Neuron (in vitro differentiated cells): ENCODE results near the gene TNFRSF8.

ENCODE experiments used
- H2AFZ ChIP-seq: one replicate; pipeline ENCODE4 v1.6.1; 2013; ENCODE audit warnings: low read depth, mild to moderate bottlenecking, inconsistent platforms, low read length, moderate library complexity
- H3K27me3 ChIP-seq: one replicate; pipeline ENCODE4 v1.6.1; 2013; ENCODE audit warnings: low read length; ENCODE audit not compliant: insufficient read depth
- H3K36me3 ChIP-seq: one replicate; pipeline ENCODE4 v1.6.1; 2013; ENCODE audit warnings: low read length; ENCODE audit not compliant: insufficient read depth
- H3K4me1 ChIP-seq: one replicate; pipeline ENCODE4 v1.6.1; 2013; ENCODE audit warnings: low read length; ENCODE audit not compliant: insufficient read depth
- H3K4me3 ChIP-seq: 2 replicates; pipeline ENCODE4 v1.5.1; 2013; ENCODE audit warnings: mild to moderate bottlenecking, low read length, moderate library complexity
- H3K9me3 ChIP-seq: one replicate; pipeline ENCODE4 v1.6.1; 2013; ENCODE audit warnings: low read length

TNFRSF8 gene

GRCh38 chr1:12063141-12064072 is at the start of gene TNFRSF8:
Gene TNFRSF8 (plus strand): TSS chr1:12063303. CDS start chr1:12063599, 296 bp downstream.
- Histone ChIP-seq H3K36me3 (no peaks in the 10 kb centered on the region), H3K4me1 (peaks cover 5% of the 10 kb centered on the region), H3K9me3 (no peaks in the 10 kb centered on the region), H3K27me3 (peaks cover 44% of the 10 kb centered on the region), H3K4me3 (no peak within 1 kb of the TSS), H2AFZ (no peak within 1 kb of the TSS)

- H3K9me3 ChIP-seq: no peaks in the 10 kb centered on the region
- H2AFZ ChIP-seq: no peak overlapping the region
- H3K36me3 ChIP-seq: peaks cover 32% of the 10 kb centered on the region
- no peak overlapping the region for H3K4me3 ChIP-seq
- no peaks in the 10 kb centered on the region for H3K4me1 ChIP-seq
- H3K27me3 ChIP-seq: no peaks in the 10 kb centered on the region
Measured at GRCh38 chr1:12014141-12014991, 48.7 kb upstream of the TNFRSF8 start.

- no peak overlapping the region for H2AFZ ChIP-seq
- H3K27me3 ChIP-seq: no peaks in the 10 kb centered on the region
- peaks cover 25% of the 10 kb centered on the region for H3K36me3 ChIP-seq
- peaks cover 2% of the 10 kb centered on the region for H3K4me1 ChIP-seq
- no peak overlapping the region for H3K4me3 ChIP-seq
- H3K9me3 ChIP-seq: no peaks in the 10 kb centered on the region
Measured at GRCh38 chr1:12015001-12015491, 48.1 kb upstream of the TNFRSF8 start.

GRCh38 chr1:12015499-12015898 is 47.6 kb upstream of the TNFRSF8 start:
- no peak overlapping the region for H2AFZ ChIP-seq
- peaks cover 5% of the 10 kb centered on the region for H3K4me1 ChIP-seq
- H3K4me3 ChIP-seq: no peak overlapping the region
- peaks cover 20% of the 10 kb centered on the region for H3K36me3 ChIP-seq
- no peaks in the 10 kb centered on the region for H3K9me3 ChIP-seq
- H3K27me3 ChIP-seq: no peaks in the 10 kb centered on the region

GRCh38 chr1:12016182-12016581 is 46.9 kb upstream of the TNFRSF8 start:
- Histone ChIP-seq H3K9me3 (no peaks in the 10 kb centered on the region), H2AFZ (no peak overlapping the region), H3K27me3 (no peaks in the 10 kb centered on the region), H3K4me3 (no peak overlapping the region), H3K36me3 (peaks cover 14% of the 10 kb centered on the region), H3K4me1 (peaks cover 5% of the 10 kb centered on the region)

- peaks cover 21% of the 10 kb centered on the region for H3K36me3 ChIP-seq
- peak overlapping the region; percentile 80 for H2AFZ ChIP-seq
- H3K27me3 ChIP-seq: no peaks in the 10 kb centered on the region
- H3K4me3 ChIP-seq: peak overlapping the region; percentile 88
- peaks cover 5% of the 10 kb centered on the region for H3K4me1 ChIP-seq
- H3K9me3 ChIP-seq: no peaks in the 10 kb centered on the region
Measured at GRCh38 chr1:12019858-12020509, 43.1 kb upstream of the TNFRSF8 start.

- Histone ChIP-seq H3K4me1 (peaks cover 5% of the 10 kb centered on the region), H3K9me3 (no peaks in the 10 kb centered on the region), H2AFZ (no peak overlapping the region), H3K36me3 (peaks cover 29% of the 10 kb centered on the region), H3K27me3 (no peaks in the 10 kb centered on the region), H3K4me3 (no peak overlapping the region)
Measured at GRCh38 chr1:12021616-12022015, 41.5 kb upstream of the TNFRSF8 start.

- no peaks in the 10 kb centered on the region for H3K27me3 ChIP-seq
- H3K36me3 ChIP-seq: peaks cover 31% of the 10 kb centered on the region
- H3K4me3 ChIP-seq: no peak overlapping the region
Measured at GRCh38 chr1:12022036-12022435, 41.1 kb upstream of the TNFRSF8 start.

GRCh38 chr1:12026586-12026985 is 36.5 kb upstream of the TNFRSF8 start:
- Histone ChIP-seq H3K9me3 (no peaks in the 10 kb centered on the region), H3K4me1 (no peaks in the 10 kb centered on the region), H3K27me3 (no peaks in the 10 kb centered on the region), H3K36me3 (peaks cover 58% of the 10 kb centered on the region), H3K4me3 (no peak overlapping the region), H2AFZ (no peak overlapping the region)

More at GRCh38 chr1:12022036-12022435, 41.1 kb upstream of the TNFRSF8 start:
- Histone ChIP-seq H3K9me3 (no peaks in the 10 kb centered on the region), H3K4me1 (peaks cover 5% of the 10 kb centered on the region), H2AFZ (no peak overlapping the region)

GRCh38 chr1:12028248-12028647 is 34.9 kb upstream of the TNFRSF8 start:
- Histone ChIP-seq H3K4me3 (no peak overlapping the region), H3K36me3 (peaks cover 45% of the 10 kb centered on the region), H3K4me1 (no peaks in the 10 kb centered on the region), H3K27me3 (no peaks in the 10 kb centered on the region), H2AFZ (no peak overlapping the region), H3K9me3 (no peaks in the 10 kb centered on the region)

- Histone ChIP-seq H3K9me3 (no peaks in the 10 kb centered on the region), H3K36me3 (peaks cover 42% of the 10 kb centered on the region), H3K4me1 (no peaks in the 10 kb centered on the region), H3K4me3 (no peak overlapping the region), H2AFZ (no peak overlapping the region), H3K27me3 (no peaks in the 10 kb centered on the region)
Measured at GRCh38 chr1:12028957-12029511, 34.1 kb upstream of the TNFRSF8 start.

- H3K4me1 ChIP-seq: no peaks in the 10 kb centered on the region
- no peak overlapping the region for H2AFZ ChIP-seq
- H3K4me3 ChIP-seq: no peak overlapping the region
- H3K36me3 ChIP-seq: peaks cover 39% of the 10 kb centered on the region
- H3K27me3 ChIP-seq: no peaks in the 10 kb centered on the region
- H3K9me3 ChIP-seq: no peaks in the 10 kb centered on the region
Measured at GRCh38 chr1:12029720-12030339, 33.3 kb upstream of the TNFRSF8 start.
